ENCODE results near the gene GNPTAB. TPM values are rescaled to one million over a fixed set of nuclear protein-coding genes. Genes with fewer than 3 reads are reported as not detected.

The GNPTAB gene
- total and polyA plus RNA-seq, 2 of the 13 experiments (the other 11 are each of a cell fraction or from before 2014, with no cell fraction given): 13.6 to 19.4 TPM

GRCh38 chr12:101838628-101839323 is 8.0 kb upstream of the GNPTAB start:
- H3K27ac ChIP-seq (ENCODE audit: extremely low read length, insufficient read depth, low read length): no peak overlapping the region
- no peaks in the 10 kb centered on the region for H4K20me1 ChIP-seq (ENCODE audit: insufficient read depth, low read length)
- no peaks in the 10 kb centered on the region for H3K79me2 ChIP-seq (ENCODE audit: insufficient read depth, low read length)
- H2AFZ ChIP-seq (ENCODE audit: low read length): no peak overlapping the region
- no peak for DNase-seq (ENCODE audit: low spot score)
- no peak overlapping the region for H3K4me2 ChIP-seq (ENCODE audit: low read depth, low read length)
- ATAC-seq: peak; percentile 45
- no TSS peak for BruUV-seq (replicated peaks)
- no peaks in the 10 kb centered on the region for H3K36me3 ChIP-seq (replicated peaks in 1 of 2; ENCODE audit: control insufficient read depth in 1 of 2, insufficient read depth in 2 of 2, low read length in 2 of 2)
- no peaks in the 10 kb centered on the region; a peak in 1 of 5 replicates for H3K27me3 ChIP-seq (ENCODE audit: control insufficient read depth in 1 of 2, insufficient read depth in 2 of 2, low read length in 2 of 2)
- H3K9ac ChIP-seq (ENCODE audit: insufficient read depth, low read depth, low read length): no peak overlapping the region
- in situ Hi-C loops (cut with HindIII; ENCODE audit: extremely low pct_ligation_motif_present, low pct_unique_long_range_greater_than_20kb) (loop anchor here (5.0 to 10.0 kb wide), 2 partner anchors 66 to 424 kb away; no protein-coding TSS in a partner anchor), intact Hi-C loops (cut with micrococcal nuclease; ENCODE audit: unreplicated experiment) (loop anchor here (1.0 kb wide), 3 partner anchors 7 to 424 kb away; no protein-coding TSS in a partner anchor)
- ChIA-PET POLR2A (no interaction called here), CTCF (ENCODE audit: low intra/inter-chr PET ratio, low total read pairs) (interaction anchor here (0.7 to 1.9 kb wide), 4 partner anchors 63 to 424 kb away, joined by 3 to 23 read pairs (median 7); no protein-coding TSS in a partner anchor)
- FAIRE-seq: no peak
- no peak overlapping the region for H3K4me3 ChIP-seq (replicated peaks in 1 of 3; ENCODE audit: insufficient read depth in 1 of 3, low read depth in 2 of 3, low read length in 3 of 3)
- 31% methylated on average over 3 of the region's 3 CpGs for WGBS (ENCODE audit: low lambda C conversion rate)
- H3K9me3 ChIP-seq (ENCODE audit: low read length): no peaks in the 10 kb centered on the region
- peaks cover 7% of the 10 kb centered on the region for H3K4me1 ChIP-seq (ENCODE audit: insufficient read depth, low read length)
- TF ChIP-seq CBX1 (IDR thresholded peaks at IDR 0.05; ENCODE audit: low read depth) (no peak), ARNT (IDR thresholded peaks at IDR 0.05) (no peak), SP1 (IDR thresholded peaks at IDR 0.05) (no peak), SP1 (CRISPR knock-in tag; IDR thresholded peaks at IDR 0.05) (no peak), ZNF224 (CRISPR knock-in tag; IDR thresholded peaks at IDR 0.05) (no peak), ZNF572 (CRISPR knock-in tag; IDR thresholded peaks at IDR 0.05) (no peak), NFATC3 (CRISPR knock-in tag; IDR thresholded peaks at IDR 0.05) (no peak), RFXAP (CRISPR knock-in tag; IDR thresholded peaks at IDR 0.05; ENCODE audit: borderline replicate concordance) (no peak), SKIL (CRISPR knock-in tag; IDR thresholded peaks at IDR 0.05; ENCODE audit: borderline replicate concordance) (no peak), MYPOP (CRISPR knock-in tag; IDR thresholded peaks at IDR 0.05) (no peak), RFX5 (IDR thresholded peaks at IDR 0.05; ENCODE audit: low read depth, low read length) (no peak), ZBTB33 (CRISPR knock-in tag; IDR thresholded peaks at IDR 0.05) (no peak), RBFOX2 (IDR thresholded peaks at IDR 0.05; ENCODE audit: low read depth, low read length) (no peak), ZNF225 (CRISPR knock-in tag; IDR thresholded peaks at IDR 0.05) (no peak), SSRP1 (CRISPR knock-in tag; IDR thresholded peaks at IDR 0.05) (no peak), ZNF577 (CRISPR knock-in tag; IDR thresholded peaks at IDR 0.05; ENCODE audit: borderline replicate concordance, low read depth) (no peak), KDM5B (CRISPR knock-in tag; IDR thresholded peaks at IDR 0.05; ENCODE audit: borderline replicate concordance) (no peak)
